Omental fat pad (tissue), 4 donors: ENCODE results near the gene EIF3CL. TPM values are rescaled to one million over a fixed set of nuclear protein-coding genes. Genes with fewer than 3 reads are reported as not detected.
"Not testable (repeated sequence)": the region's sequence is repeated elsewhere in the genome, so short reads cannot be mapped to it uniquely, and the experiment has no call there.

ENCODE experiments used
- ATAC-seq: fragments of 150-250 bp; one replicate; pipeline ENCODE4 v1.9.1; 2016; ENCODE audit warnings: mild to moderate bottlenecking, moderate library complexity; ENCODE audit not compliant: low FRiP score
- DNase-seq: peaks from one replicate; pipeline ENCODE4 v3.0.0-alpha.2; 2019; ENCODE audit warnings: low spot score
- small RNA-seq: library from RNA; depleted of rRNA; stranded (forward); fragments of <200 nt; gene quantifications from one replicate; pipeline ENCODE3, GENCODE V24; 2016
- total RNA-seq, 4 donors: library from RNA; depleted of rRNA; stranded (reverse); fragments of >200 nt; gene quantifications; one replicate each; pipeline ENCODE4 v1.1.0, GENCODE V29; 2016

EIF3CL gene
- total RNA-seq, 4 donors from 2014 or later: 135 to 173 (median 155) TPM

- ATAC-seq: peak; percentile 98
- not testable (repeated sequence) for DNase-seq
Measured at GRCh38 chr16:28364268-28365173, 39.1 kb downstream of the EIF3CL start.

- not testable (repeated sequence) for DNase-seq, ATAC-seq
Measured at GRCh38 chr16:28363408-28363807, 40.2 kb downstream of the EIF3CL start, which contains the start of gene NPIPB6. Gene NPIPB6 (minus strand): TSS chr16:28363508. CDS start chr16:28362822, 686 bp downstream.

GRCh38 chr16:28362600-28362999 is 41.0 kb downstream of the EIF3CL start:
- not testable (repeated sequence) for ATAC-seq, DNase-seq

- not testable (repeated sequence) for DNase-seq, ATAC-seq
Measured at GRCh38 chr16:28338230-28338629, 65.4 kb downstream of the EIF3CL start.

- not testable (repeated sequence) for ATAC-seq, DNase-seq
Measured at GRCh38 chr16:28336940-28337710, 66.5 kb downstream of the EIF3CL start.

GRCh38 chr16:28335678-28336077 is 68.0 kb downstream of the EIF3CL start:
- ATAC-seq, DNase-seq: not testable (repeated sequence)

- ATAC-seq, DNase-seq: not testable (repeated sequence)
Measured at GRCh38 chr16:28332632-28333031, 71.0 kb downstream of the EIF3CL start.

- DNase-seq, ATAC-seq: not testable (repeated sequence)
Measured at GRCh38 chr16:28330981-28331380, 72.7 kb downstream of the EIF3CL start.

GRCh38 chr16:28330232-28330631 is 73.4 kb downstream of the EIF3CL start:
- not testable (repeated sequence) for ATAC-seq, DNase-seq

Small RNAs within 50 kb of the gene (small RNA-seq; reads per million reads assigned to genes)
- gene AC138904.2 (not detected), gene MIR6862-1 (not detected)

Other genes starting within 250 kb of the EIF3CL start
- gene XPO6, start 191.9 kb downstream of the EIF3CL start, total RNA-seq: 100 to 1,000 TPM in 2 of 4 donors, 10 to 100 TPM in 2; 59.5 to 162 (median 118) TPM
- gene SBK1, start 111.3 kb downstream of the EIF3CL start, total RNA-seq: under 1 TPM in 3 of 4 donors, not detected in 1; 0.09 to 0.38 (median 0.12) TPM
- gene NPIPB6, start 40.3 kb downstream of the EIF3CL start, total RNA-seq: 1 to 10 TPM in 3 of 4 donors, not detected in 1; 2.7 to 3.1 (median 3.1) TPM
- gene NPIPB7, start 68.5 kb upstream of the EIF3CL start, total RNA-seq: not detected
- 10 to 100 TPM; 20.1 to 28.9 (median 24.9) TPM for gene CLN3, start 88.2 kb upstream of the EIF3CL start, total RNA-seq
- 10 to 100 TPM in 2 of 4 donors, 1 to 10 TPM in 2; 1.5 to 15.6 (median 7.6) TPM for gene APOBR, start 90.8 kb upstream of the EIF3CL start, total RNA-seq
- under 1 TPM in 1 of 4 donors, not detected in 3; 0.48 TPM for gene IL27, start 103.0 kb upstream of the EIF3CL start, total RNA-seq
- 10 to 100 TPM; 20.2 to 56.4 (median 40.1) TPM for gene NUPR1, start 135.1 kb upstream of the EIF3CL start, total RNA-seq
- 10 to 100 TPM; 18.0 to 22.6 (median 19.1) TPM for gene SGF29, start 150.1 kb upstream of the EIF3CL start, total RNA-seq
- 1 to 10 TPM in 3 of 4 donors, under 1 TPM in 1; 0.79 to 5.0 (median 2.4) TPM for gene SULT1A2, start 193.2 kb upstream of the EIF3CL start, total RNA-seq
- gene SULT1A1, start 206.2 kb upstream of the EIF3CL start, total RNA-seq: 10 to 100 TPM; 44.1 to 80.8 (median 56.7) TPM
- not detected for gene NPIPB8, start 234.2 kb upstream of the EIF3CL start, total RNA-seq